Right lobe of liver (tissue), 6 donors: ENCODE measurements around the gene TMEM248. TPM values are rescaled to one million over a fixed set of nuclear protein-coding genes. Genes with fewer than 3 reads are reported as not detected.
"Not testable (repeated sequence)": the region's sequence is repeated elsewhere in the genome, so short reads cannot be mapped to it uniquely, and the experiment has no call there.

ENCODE experiments used
- ATAC-seq, 4 donors: fragments of 200-7000 bp; cut with Tn5 transposase; one replicate each; pipeline ENCODE4 v1.9.1; 2020; ENCODE audit warnings: mild to moderate bottlenecking in 4 of 4, moderate library complexity in 4 of 4
- DNase-seq, 3 donors: peaks; one replicate each; pipeline ENCODE4 v3.0.0-alpha.2; 2020
- H3K27ac ChIP-seq, 3 donors: fragments of 200-600 bp; one replicate each; pipeline ENCODE4 v1.8.0; 2022
- H3K27me3 ChIP-seq, 2 donors: fragments of 200-600 bp; one replicate each; pipeline ENCODE4 v1.8.0; 2022
- H3K36me3 ChIP-seq, 4 donors: fragments of 200-600 bp; sonication (generic) in 1 of 4; one replicate each; pipeline versions ENCODE4 v1.5.1 to v1.8.0; 2017 to 2022; ENCODE audit warnings: control low read depth in 1 of 4
- H3K4me1 ChIP-seq, 4 donors: fragments of 200-600 bp; sonication (generic) in 1 of 4; one replicate each; pipeline versions ENCODE4 v1.5.1 to v1.8.0; 2017 to 2022; ENCODE audit warnings: control low read depth in 1 of 4
- H3K4me3 ChIP-seq, 3 donors: fragments of 200-600 bp; one replicate each; pipeline ENCODE4 v1.8.0; 2022
- H3K9me3 ChIP-seq, 4 donors: fragments of 200-600 bp; sonication (generic) in 1 of 4; one replicate each; pipeline versions ENCODE4 v1.5.1 to v1.8.0; 2017 to 2022; ENCODE audit warnings: control low read depth in 1 of 4
- CTCF ChIP-seq, 4 donors: fragments of 200-600 bp in 3 of 4; fragments of 450-650 bp in 1 of 4; IDR thresholded peaks; one replicate each; pipeline versions ENCODE4 v1.5.1 to v1.8.0; 2016 to 2022; ENCODE audit warnings: antibody characterized with exemption in 4 of 4, mild to moderate bottlenecking in 2 of 4
- POLR2A ChIP-seq: fragments of 450-650 bp; IDR thresholded peaks from one replicate; pipeline ENCODE4 v1.6.1; 2017; ENCODE audit warnings: antibody characterized with exemption, mild to moderate bottlenecking
- WGBS: methylation state at CpG from one replicate; pipeline ENCODE4 v1.1.6; 2018; ENCODE audit warnings: low coverage, low lambda C conversion rate; ENCODE audit not compliant: insufficient coverage; ENCODE audit errors: missing lambda C conversion rate; 5-methylcytosine and 5-hydroxymethylcytosine counted together
- intact Hi-C, 2 donors: fragments of 100-400 bp; cut with DNase I; formaldehyde crosslinking; loops; one replicate each; pipeline versions ENCODE4 v1.11.2 to v1.14.1; 2022
- total RNA-seq, 6 experiments: library from RNA; depleted of rRNA in 2 of 6; stranded (reverse); fragments of >200 nt in 2 of 6; fragmentation: NEBNext Ultra II Directional in 3 of 6; extraction: Animal tissue kit (Norgen Biotek cat#: 25700) in 3 of 6; gene quantifications; one replicate each; pipeline versions ENCODE4 v1.1.0 to v1.2.4, GENCODE V29; 2016 to 2023
- donor health status: DM: no; HTN: yes; CAD: no.
- donor health status: DM: no; HTN: no; CAD: no.
- donor health status: DM: no; HTN: no; CAD: no.
- donor health status: DM: no; HTN: yes; CAD: no.
- donor health status: DM: no; HTN: yes; CAD: no.

TMEM248 gene
- total RNA-seq, 6 experiments from 2014 or later = 53.3 to 76.5 (median 63.2) TPM

- DNase-seq (peak in 2 of 3 donors; percentile 47 to 48), ATAC-seq (peak; percentile 67 to 77 (median 70))
- H3K27me3 ChIP-seq, H3K4me1 ChIP-seq, intact Hi-C loops, H3K9me3 ChIP-seq: not testable (repeated sequence)
- Histone ChIP-seq H3K27ac (peak overlapping the region; percentile 91 to 97 (median 95)), H3K4me3 (peak overlapping the region; percentile 65 to 77 (median 72)), H3K36me3 (peaks cover 0 to 38% (median 19%) of the 10 kb centered on the region in 4 donors)
- peak in 3 of 4 donors; percentile 43 to 46 (median 45) for TF ChIP-seq CTCF (IDR thresholded peaks at IDR 0.05)
- peak; percentile 10 for TF ChIP-seq POLR2A
- 4% methylated on average over 8 of the region's 9 CpGs for WGBS
These were observed 73.6 kb downstream of the TMEM248 start for GRCh38 chr7:66994691-66995049.

GRCh38 chr7:66995050-66995776 lies 74.2 kb downstream of the TMEM248 start, which contains the start of gene SBDS:
Gene SBDS, minus strand, starts transcription at chr7:66995586. Its CDS starts 169 bp downstream, at chr7:66995417.
- intact Hi-C loops, H3K27me3 ChIP-seq, H3K4me1 ChIP-seq, H3K9me3 ChIP-seq: not testable (repeated sequence)
- TF ChIP-seq POLR2A = peak; percentile 99
- H3K36me3 ChIP-seq = peaks cover 0 to 34% (median 15%) of the 10 kb centered on the region in 4 donors
- ATAC-seq = peak; percentile 81 to 85 (median 83)
- under 1% methylated on average over 11 of the region's 59 CpGs for WGBS
- peak within 1 kb of the TSS; percentile 91 to 97 (median 95) for H3K27ac ChIP-seq
- peak within 1 kb of the TSS; percentile 65 to 77 (median 72) for H3K4me3 ChIP-seq
- peak; percentile 92 to 95 (median 95) for DNase-seq

- intact Hi-C loops, H3K9me3 ChIP-seq, H3K27me3 ChIP-seq, H3K4me1 ChIP-seq: not testable (repeated sequence)
- whole genome bisulfite sequencing = 0% methylated on average over 18 of the region's 44 CpGs
- ATAC-seq = peak; percentile 84 to 93 (median 88)
- peak; percentile 97 to 99 (median 99) for DNase-seq
- peaks cover 0 to 22% (median 8%) of the 10 kb centered on the region in 4 donors for H3K36me3 ChIP-seq
- peak within 1 kb of the TSS; percentile 68 to 71 (median 69) for H3K27ac ChIP-seq
- H3K4me3 ChIP-seq = peak within 1 kb of the TSS; percentile 72 to 77 (median 75)
- peak; percentile 75 for TF ChIP-seq POLR2A
These were observed 75.6 kb downstream of the TMEM248 start, which contains the start of gene TYW1 for GRCh38 chr7:66996444-66997191. Gene TYW1, plus strand, starts transcription at chr7:66996833. Its CDS starts 146 bp downstream, at chr7:66996979.

- peak; percentile 10 to 47 (median 42) for TF ChIP-seq CTCF (IDR thresholded peaks at IDR 0.05)
- H3K4me3 ChIP-seq, DNase-seq, H3K4me1 ChIP-seq, H3K9me3 ChIP-seq, H3K36me3 ChIP-seq, H3K27me3 ChIP-seq, H3K27ac ChIP-seq, intact Hi-C loops: not testable (repeated sequence)
- ATAC-seq = peak in 3 of 4 donors; percentile 19 to 24 (median 20)
- 33% methylated on average over 4 of the region's 5 CpGs for WGBS
These were observed 79.7 kb downstream of the TMEM248 start for GRCh38 chr7:67000601-67001258.

- H3K36me3 ChIP-seq, H3K4me1 ChIP-seq, H3K9me3 ChIP-seq, H3K27me3 ChIP-seq, H3K4me3 ChIP-seq, H3K27ac ChIP-seq, DNase-seq, intact Hi-C loops, ATAC-seq: not testable (repeated sequence)
- 89% methylated on average over 2 of the region's 2 CpGs for WGBS
These were observed 83.1 kb downstream of the TMEM248 start for GRCh38 chr7:67004145-67004544.
